Liver (tissue), 9 donors: Measurements from ENCODE around the gene BLM. TPM values are rescaled to one million over a fixed set of nuclear protein-coding genes. Genes with fewer than 3 reads are reported as not detected.

Source experiments
- DNase-seq: peaks from one replicate; pipeline ENCODE4 v3.0.0-alpha.2; 2017; ENCODE audit warnings: low spot score
- H3K27ac ChIP-seq, 2 donors: one replicate each; pipeline ENCODE4 v1.7.0; 2013; ENCODE audit warnings: inconsistent platforms in 2 of 2, low read length in 2 of 2, control low read depth in 1 of 2, low read depth in 1 of 2, mild to moderate bottlenecking in 1 of 2
- H3K27me3 ChIP-seq, 4 donors: one replicate each; pipeline versions ENCODE4 v1.6.1 to v1.7.0; 2013; ENCODE audit warnings: low read length in 3 of 4, inconsistent platforms in 1 of 4, mild to moderate bottlenecking in 1 of 4, moderate library complexity in 1 of 4; ENCODE audit not compliant: control insufficient read depth in 4 of 4, insufficient read depth in 4 of 4
- H3K36me3 ChIP-seq, 4 donors: one replicate each; pipeline versions ENCODE4 v1.6.1 to v1.7.0; 2013; ENCODE audit warnings: low read length in 3 of 4, mild to moderate bottlenecking in 3 of 4, low read depth in 1 of 4, moderate library complexity in 1 of 4; ENCODE audit not compliant: control insufficient read depth in 4 of 4, insufficient read depth in 3 of 4
- H3K4me1 ChIP-seq, 4 donors: one replicate each; pipeline versions ENCODE4 v1.6.1 to v1.7.0; 2013; ENCODE audit warnings: low read length in 3 of 4, mild to moderate bottlenecking in 3 of 4, moderate library complexity in 1 of 4; ENCODE audit not compliant: control insufficient read depth in 4 of 4, insufficient read depth in 4 of 4
- H3K4me3 ChIP-seq, 3 donors: one replicate each; pipeline versions ENCODE4 v1.6.1 to v1.7.0; 2013; ENCODE audit warnings: low read length in 3 of 3, control low read depth in 1 of 3, low read depth in 1 of 3, mild to moderate bottlenecking in 1 of 3
- H3K9ac ChIP-seq, 2 donors: one replicate each; pipeline ENCODE4 v1.7.0; 2013; ENCODE audit warnings: low read length in 2 of 2, mild to moderate bottlenecking in 2 of 2, moderate library complexity in 2 of 2, control low read depth in 1 of 2, low read depth in 1 of 2
- H3K9me3 ChIP-seq, 4 donors: one replicate each; pipeline versions ENCODE4 v1.6.1 to v1.7.0; 2013; ENCODE audit warnings: low read length in 3 of 4; ENCODE audit not compliant: control insufficient read depth in 4 of 4
- CTCF ChIP-seq: fragments of 150-350 bp; IDR thresholded peaks from 2 replicates; pipeline ENCODE4 v1.5.1; 2017; ENCODE audit warnings: improper control_type of control experiment, low read depth, low read length; ENCODE audit not compliant: missing input control
- EGR1 ChIP-seq, 2 donors: IDR thresholded peaks; 2 replicates each; pipeline ENCODE4 v1.6.1; 2016 to 2018; ENCODE audit warnings: antibody characterized with exemption in 2 of 2, low read depth in 2 of 2
- FOXA1 ChIP-seq: IDR thresholded peaks from 2 replicates; pipeline ENCODE4 v1.6.1; 2016; ENCODE audit warnings: antibody characterized with exemption
- FOXA2 ChIP-seq: IDR thresholded peaks from 2 replicates; pipeline ENCODE4 v1.6.1; 2016; ENCODE audit warnings: antibody characterized with exemption
- GABPA ChIP-seq, 2 donors: IDR thresholded peaks in 1 of 2; conservative IDR thresholded peaks in 1 of 2; 2 replicates each; pipeline ENCODE4 v1.6.1; 2016; ENCODE audit warnings: antibody characterized with exemption in 2 of 2, mild to moderate bottlenecking in 1 of 2, moderate library complexity in 1 of 2
- HNF4A ChIP-seq, 2 donors: conservative IDR thresholded peaks; 2 replicates each; pipeline ENCODE4 v1.6.1; 2016; ENCODE audit warnings: antibody characterized with exemption in 2 of 2, mild to moderate bottlenecking in 2 of 2
- JUND ChIP-seq, 2 donors: IDR thresholded peaks; 2 replicates each; pipeline ENCODE4 v1.6.1; 2016; ENCODE audit warnings: antibody characterized with exemption in 2 of 2
- NR2F2 ChIP-seq: IDR thresholded peaks from 2 replicates; pipeline ENCODE4 v1.6.1; 2016; ENCODE audit warnings: antibody characterized with exemption
- RAD21 ChIP-seq, 2 donors: IDR thresholded peaks; 2 replicates each; pipeline ENCODE4 v1.6.1; 2016; ENCODE audit warnings: antibody characterized with exemption in 2 of 2, mild to moderate bottlenecking in 2 of 2
- RXRA ChIP-seq, 2 donors: IDR thresholded peaks; 2 replicates each; pipeline ENCODE4 v1.6.1; 2017 to 2018; ENCODE audit warnings: antibody characterized with exemption in 2 of 2, mild to moderate bottlenecking in 1 of 2
- SP1 ChIP-seq: IDR thresholded peaks from 2 replicates; pipeline ENCODE4 v1.6.1; 2018; ENCODE audit warnings: antibody characterized with exemption, mild to moderate bottlenecking
- TAF1 ChIP-seq: conservative IDR thresholded peaks from 2 replicates; pipeline ENCODE4 v1.6.1; 2016; ENCODE audit warnings: antibody characterized with exemption, mild to moderate bottlenecking
- YY1 ChIP-seq: IDR thresholded peaks from 2 replicates; pipeline ENCODE4 v1.6.1; 2016; ENCODE audit warnings: antibody characterized with exemption, mild to moderate bottlenecking
- ZBTB33 ChIP-seq: IDR thresholded peaks from 2 replicates; pipeline ENCODE4 v1.6.1; 2016; ENCODE audit warnings: antibody characterized with exemption
- WGBS: extraction: QIAGEN DNeasy Blood & Tissue Kit; methylation state at CpG from one replicate; pipeline ENCODE4 v1.1.7; 2013; 5-methylcytosine and 5-hydroxymethylcytosine counted together
- polyA plus RNA-seq, 2 donors: library from polyadenylated mRNA; stranded (reverse) in 1 of 2; unstranded in 1 of 2; fragments of 200-250 nt in 1 of 2; fragments of >200 nt in 1 of 2; fragmentation: Nextera tagmentation in 1 of 2; extraction: Ambion mirVana in 1 of 2; gene quantifications; one replicate each; pipeline versions ENCODE4 v1.2.1 to v1.2.3, GENCODE V29; 2013 to 2015
- total RNA-seq, 2 donors: library from RNA; depleted of rRNA; stranded (reverse); fragments of >200 nt; gene quantifications; one replicate each; pipeline ENCODE4 v1.2.3, GENCODE V29; 2014
- TF ChIP-seq, protein P1 (sequence below): IDR thresholded peaks from 2 replicates; pipeline ENCODE4 v1.6.1; 2016; ENCODE audit warnings: antibody characterized with exemption, mild to moderate bottlenecking
- TF ChIP-seq, protein P2 (sequence below): IDR thresholded peaks from 2 replicates; pipeline ENCODE4 v1.6.1; 2016; ENCODE audit warnings: antibody characterized with exemption
- donor health status: healthy.
- donor health status: healthy.
- donor health status: healthy.
- donor health status: healthy.
- donor health status: healthy.

Gene BLM
- total and polyA plus RNA-seq, 4 donors = 0.33 to 15.1 (median 0.41) TPM

GRCh38 chr15:90762109-90762508 is 45.0 kb downstream of the BLM start:
- Histone ChIP-seq H3K9ac (no peak overlapping the region), H3K9me3 (no peaks in the 10 kb centered on the region), H3K4me1 (peaks cover 0 to 4% (median 0%) of the 10 kb centered on the region in 4 donors), H3K36me3 (no peaks in the 10 kb centered on the region), H3K4me3 (no peak overlapping the region), H3K27me3 (no peaks in the 10 kb centered on the region), H3K27ac (no peak overlapping the region)
- WGBS = 85% methylated on average over 6 of the region's 6 CpGs
- DNase-seq = no peak
- TF ChIP-seq SP1 = peak; percentile 17
- no peak for TF ChIP-seq EGR1 (IDR thresholded peaks at IDR 0.05; ENCODE audit: low read depth in 2 of 2)
- no peak for TF ChIP-seq FOXA2

- Histone ChIP-seq H3K4me3 (no peak overlapping the region), H3K9me3 (no peaks in the 10 kb centered on the region), H3K27me3 (no peaks in the 10 kb centered on the region), H3K27ac (no peak overlapping the region), H3K9ac (no peak overlapping the region), H3K36me3 (no peaks in the 10 kb centered on the region), H3K4me1 (peaks cover 0 to 4% (median 0%) of the 10 kb centered on the region in 4 donors)
- TF ChIP-seq, protein P1, sequence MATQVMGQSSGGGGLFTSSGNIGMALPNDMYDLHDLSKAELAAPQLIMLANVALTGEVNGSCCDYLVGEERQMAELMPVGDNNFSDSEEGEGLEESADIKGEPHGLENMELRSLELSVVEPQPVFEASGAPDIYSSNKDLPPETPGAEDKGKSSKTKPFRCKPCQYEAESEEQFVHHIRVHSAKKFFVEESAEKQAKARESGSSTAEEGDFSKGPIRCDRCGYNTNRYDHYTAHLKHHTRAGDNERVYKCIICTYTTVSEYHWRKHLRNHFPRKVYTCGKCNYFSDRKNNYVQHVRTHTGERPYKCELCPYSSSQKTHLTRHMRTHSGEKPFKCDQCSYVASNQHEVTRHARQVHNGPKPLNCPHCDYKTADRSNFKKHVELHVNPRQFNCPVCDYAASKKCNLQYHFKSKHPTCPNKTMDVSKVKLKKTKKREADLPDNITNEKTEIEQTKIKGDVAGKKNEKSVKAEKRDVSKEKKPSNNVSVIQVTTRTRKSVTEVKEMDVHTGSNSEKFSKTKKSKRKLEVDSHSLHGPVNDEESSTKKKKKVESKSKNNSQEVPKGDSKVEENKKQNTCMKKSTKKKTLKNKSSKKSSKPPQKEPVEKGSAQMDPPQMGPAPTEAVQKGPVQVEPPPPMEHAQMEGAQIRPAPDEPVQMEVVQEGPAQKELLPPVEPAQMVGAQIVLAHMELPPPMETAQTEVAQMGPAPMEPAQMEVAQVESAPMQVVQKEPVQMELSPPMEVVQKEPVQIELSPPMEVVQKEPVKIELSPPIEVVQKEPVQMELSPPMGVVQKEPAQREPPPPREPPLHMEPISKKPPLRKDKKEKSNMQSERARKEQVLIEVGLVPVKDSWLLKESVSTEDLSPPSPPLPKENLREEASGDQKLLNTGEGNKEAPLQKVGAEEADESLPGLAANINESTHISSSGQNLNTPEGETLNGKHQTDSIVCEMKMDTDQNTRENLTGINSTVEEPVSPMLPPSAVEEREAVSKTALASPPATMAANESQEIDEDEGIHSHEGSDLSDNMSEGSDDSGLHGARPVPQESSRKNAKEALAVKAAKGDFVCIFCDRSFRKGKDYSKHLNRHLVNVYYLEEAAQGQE = peak; percentile 59
- no peak for TF ChIP-seq RXRA (IDR thresholded peaks at IDR 0.05)
- no peak for DNase-seq
- WGBS = 87% methylated on average over 4 of the region's 4 CpGs
These were observed 46.4 kb downstream of the BLM start for GRCh38 chr15:90763366-90764099.

DNA sequence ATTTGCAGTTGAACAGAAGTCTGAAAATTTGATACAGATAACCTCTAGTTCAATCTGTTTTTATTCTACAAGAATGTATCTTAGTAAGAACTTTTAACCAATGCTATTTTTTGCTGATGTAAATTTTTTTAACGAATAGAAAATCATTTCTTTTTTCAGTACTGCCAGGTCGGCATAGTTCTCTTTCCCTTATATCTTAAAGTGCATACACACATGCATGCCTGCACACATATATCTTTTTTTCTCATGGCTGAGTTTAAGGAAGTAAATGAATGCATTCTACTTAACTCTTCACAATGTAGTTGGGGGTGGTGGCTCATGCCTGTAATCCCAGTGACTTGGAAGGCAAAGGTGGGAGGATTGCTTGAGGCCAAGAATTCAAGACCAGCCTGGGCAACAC is 48.4 kb downstream of the BLM start:
- Histone ChIP-seq H3K4me1 (peaks cover 0 to 4% (median 0%) of the 10 kb centered on the region in 4 donors), H3K27ac (no peak overlapping the region), H3K4me3 (no peak overlapping the region), H3K9ac (no peak overlapping the region), H3K27me3 (no peaks in the 10 kb centered on the region), H3K9me3 (no peaks in the 10 kb centered on the region), H3K36me3 (no peaks in the 10 kb centered on the region)
- 86% methylated on average over 2 of the region's 2 CpGs for WGBS
- DNase-seq = no peak
- TF ChIP-seq FOXA2 (no peak), NR2F2 (no peak), CTCF (no peak), GABPA (IDR thresholded peaks at IDR 0.05 in 1 of 2, conservative IDR thresholded peaks at IDR 0.05 in 1 of 2) (no peak), ZBTB33 (no peak), FOXA1 (no peak), HNF4A (conservative IDR thresholded peaks at IDR 0.05) (no peak), RXRA (IDR thresholded peaks at IDR 0.05) (no peak), TAF1 (no peak), EGR1 (IDR thresholded peaks at IDR 0.05; ENCODE audit: low read depth in 2 of 2) (no peak), SP1 (no peak), RAD21 (IDR thresholded peaks at IDR 0.05) (no peak), YY1 (no peak), JUND (IDR thresholded peaks at IDR 0.05) (no peak)
- TF ChIP-seq, protein P2, sequence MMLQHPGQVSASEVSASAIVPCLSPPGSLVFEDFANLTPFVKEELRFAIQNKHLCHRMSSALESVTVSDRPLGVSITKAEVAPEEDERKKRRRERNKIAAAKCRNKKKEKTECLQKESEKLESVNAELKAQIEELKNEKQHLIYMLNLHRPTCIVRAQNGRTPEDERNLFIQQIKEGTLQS = no peak
- TF ChIP-seq, protein P1 = no peak
